Cardiac muscle cell (in vitro differentiated cells and primary cell): ENCODE measurements around the gene OTOG. TPM values are rescaled to one million over a fixed set of nuclear protein-coding genes. Genes with fewer than 3 reads are reported as not detected.

Experiments used
- DNase-seq, 2 donors: peaks; one replicate each; pipeline versions ENCODE4 v3.0.0 to v3.0.0-alpha.2; 2010 to 2017; ENCODE audit warnings: low read depth in 1 of 2, low spot score in 1 of 2
- H3K27ac ChIP-seq: fragments of 200-600 bp; sonication (generic); 2 replicates; pipeline ENCODE4 v1.5.1; 2016
- H3K27me3 ChIP-seq: fragments of 200-600 bp; sonication (generic); 2 replicates; pipeline ENCODE4 v1.6.0; 2016; ENCODE audit warnings: control low read depth
- H3K36me3 ChIP-seq: fragments of 200-600 bp; sonication (generic); 2 replicates; pipeline ENCODE4 v1.5.1; 2016; ENCODE audit warnings: control low read depth
- H3K4me1 ChIP-seq: fragments of 200-600 bp; sonication (generic); 2 replicates; pipeline ENCODE4 v1.8.1; 2017; ENCODE audit warnings: low read depth, mild to moderate bottlenecking, mixed run types
- H3K4me3 ChIP-seq: fragments of 200-600 bp; sonication (generic); 2 replicates; pipeline ENCODE4 v1.5.1; 2016; ENCODE audit warnings: mild to moderate bottlenecking
- H3K9me3 ChIP-seq: fragments of 200-600 bp; sonication (generic); 2 replicates; pipeline ENCODE4 v1.5.1; 2017; ENCODE audit warnings: low read depth, mild to moderate bottlenecking, control low read depth
- polyA plus RNA-seq: library from polyadenylated mRNA; unstranded; fragments of >200 nt; fragmentation: Nextera tagmentation; extraction: Ambion mirVana; gene quantifications from 2 replicates; pipeline ENCODE4 v1.2.1, GENCODE V29; 2016
- total RNA-seq: library from RNA; depleted of rRNA; stranded (reverse); fragments of >200 nt; gene quantifications from 2 replicates; pipeline ENCODE4 v1.2.3, GENCODE V29; 2016
- TF ChIP-seq, protein P1 (sequence below): IDR thresholded peaks from 2 replicates; pipeline ENCODE4 v1.5.1; 2012; ENCODE audit warnings: low read depth, mild to moderate bottlenecking, low read length

Gene OTOG
- total and polyA plus RNA-seq, 2 experiments from 2014 or later: 0.15 TPM; not detected in 1

- Histone ChIP-seq H3K4me3 (no peak overlapping the region), H3K9me3 (no peaks in the 10 kb centered on the region), H3K4me1 (no peaks in the 10 kb centered on the region), H3K36me3 (no peaks in the 10 kb centered on the region), H3K27ac (no peak overlapping the region), H3K27me3 (no peaks in the 10 kb centered on the region)
- no peak for DNase-seq
- TF ChIP-seq, protein P1, sequence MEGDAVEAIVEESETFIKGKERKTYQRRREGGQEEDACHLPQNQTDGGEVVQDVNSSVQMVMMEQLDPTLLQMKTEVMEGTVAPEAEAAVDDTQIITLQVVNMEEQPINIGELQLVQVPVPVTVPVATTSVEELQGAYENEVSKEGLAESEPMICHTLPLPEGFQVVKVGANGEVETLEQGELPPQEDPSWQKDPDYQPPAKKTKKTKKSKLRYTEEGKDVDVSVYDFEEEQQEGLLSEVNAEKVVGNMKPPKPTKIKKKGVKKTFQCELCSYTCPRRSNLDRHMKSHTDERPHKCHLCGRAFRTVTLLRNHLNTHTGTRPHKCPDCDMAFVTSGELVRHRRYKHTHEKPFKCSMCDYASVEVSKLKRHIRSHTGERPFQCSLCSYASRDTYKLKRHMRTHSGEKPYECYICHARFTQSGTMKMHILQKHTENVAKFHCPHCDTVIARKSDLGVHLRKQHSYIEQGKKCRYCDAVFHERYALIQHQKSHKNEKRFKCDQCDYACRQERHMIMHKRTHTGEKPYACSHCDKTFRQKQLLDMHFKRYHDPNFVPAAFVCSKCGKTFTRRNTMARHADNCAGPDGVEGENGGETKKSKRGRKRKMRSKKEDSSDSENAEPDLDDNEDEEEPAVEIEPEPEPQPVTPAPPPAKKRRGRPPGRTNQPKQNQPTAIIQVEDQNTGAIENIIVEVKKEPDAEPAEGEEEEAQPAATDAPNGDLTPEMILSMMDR: no peak
These were observed 28.7 kb upstream of the OTOG start for GRCh38 chr11:17518366-17518765.

DNA sequence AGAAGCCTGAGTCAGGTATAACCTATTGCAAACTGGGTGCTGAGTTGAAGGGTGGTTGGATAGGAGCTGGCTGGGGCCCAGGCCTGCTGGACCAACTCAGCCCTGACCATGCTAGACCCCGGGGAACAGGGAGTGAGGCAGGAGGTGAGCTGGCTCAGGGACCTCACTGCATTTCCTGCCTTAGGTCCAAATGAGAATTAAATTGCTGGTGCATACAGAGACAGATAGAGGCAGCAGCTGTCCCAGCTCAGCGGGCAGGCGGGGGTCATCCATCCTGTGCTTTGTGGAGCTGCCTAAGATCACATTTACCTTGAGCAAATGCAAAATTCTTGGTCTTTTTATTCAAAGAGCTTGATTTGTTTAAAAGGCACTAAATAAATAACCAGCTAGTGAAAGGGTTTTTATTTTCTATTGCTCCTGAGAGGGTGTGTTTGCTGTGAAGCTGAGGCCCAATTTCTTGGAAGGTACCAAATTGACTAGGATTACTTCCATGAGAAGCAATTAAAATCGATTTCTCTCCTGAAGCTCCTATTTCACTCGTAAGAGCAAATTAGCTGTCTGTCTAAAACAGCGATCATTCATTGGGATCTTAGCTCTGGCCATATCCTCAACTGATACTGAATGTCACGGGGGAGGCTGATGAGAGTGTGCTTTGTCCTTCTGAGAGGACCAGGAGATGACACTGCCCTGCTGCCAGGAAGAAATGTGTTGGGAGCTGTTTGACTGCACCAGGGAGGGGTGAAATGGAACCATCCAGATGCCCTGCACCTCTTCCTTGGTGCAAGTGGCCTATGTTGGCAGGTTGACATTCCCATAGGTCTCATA, 27.8 kb upstream of the OTOG start:
- no peak for DNase-seq
- TF ChIP-seq, protein P1: no peak
- Histone ChIP-seq H3K36me3 (no peaks in the 10 kb centered on the region), H3K27ac (no peak overlapping the region), H3K4me3 (no peak overlapping the region), H3K27me3 (no peaks in the 10 kb centered on the region), H3K9me3 (no peaks in the 10 kb centered on the region), H3K4me1 (no peaks in the 10 kb centered on the region)

GRCh38 chr11:17521106-17521900, 25.8 kb upstream of the OTOG start:
- no peaks in the 10 kb centered on the region for H3K36me3 ChIP-seq
- TF ChIP-seq, protein P1: no peak
- no peaks in the 10 kb centered on the region for H3K4me1 ChIP-seq
- DNase-seq: no peak
- no peak overlapping the region for H3K27ac ChIP-seq
- no peaks in the 10 kb centered on the region for H3K27me3 ChIP-seq
- no peaks in the 10 kb centered on the region for H3K9me3 ChIP-seq
- no peak overlapping the region for H3K4me3 ChIP-seq

DNA sequence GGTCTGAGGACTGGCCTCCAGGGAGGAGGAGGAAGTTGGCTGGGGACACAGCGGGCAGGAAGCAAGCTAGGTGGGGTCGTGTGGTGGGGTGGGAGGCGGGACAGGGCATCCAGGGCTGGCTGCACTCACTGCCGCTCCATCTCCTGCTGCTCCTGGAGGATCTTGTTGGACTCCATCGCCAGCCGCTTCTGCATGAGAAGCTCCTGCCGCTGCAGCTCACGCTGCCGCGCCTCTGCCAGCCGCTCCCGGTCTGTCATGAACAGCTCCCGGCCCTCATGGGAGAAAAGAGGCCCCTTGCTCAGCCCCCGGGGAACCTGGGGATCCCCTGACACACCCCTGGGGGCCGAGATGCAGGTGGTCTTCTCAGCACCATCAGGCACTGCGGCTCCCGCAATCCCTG, 24.4 kb upstream of the OTOG start:
- H3K36me3 ChIP-seq: no peaks in the 10 kb centered on the region
- DNase-seq: no peak
- no peak overlapping the region for H3K27ac ChIP-seq
- H3K9me3 ChIP-seq: no peaks in the 10 kb centered on the region
- H3K4me3 ChIP-seq: no peak overlapping the region
- no peaks in the 10 kb centered on the region for H3K4me1 ChIP-seq
- H3K27me3 ChIP-seq: no peaks in the 10 kb centered on the region
- TF ChIP-seq, protein P1: no peak

- Histone ChIP-seq H3K4me3 (no peak overlapping the region), H3K27me3 (no peaks in the 10 kb centered on the region), H3K27ac (no peak overlapping the region), H3K9me3 (no peaks in the 10 kb centered on the region), H3K36me3 (no peaks in the 10 kb centered on the region), H3K4me1 (no peaks in the 10 kb centered on the region)
- TF ChIP-seq, protein P1: no peak
- no peak for DNase-seq
These were observed 22.8 kb upstream of the OTOG start for GRCh38 chr11:17524221-17524620.
